GM13977 (cell line): ENCODE data around the gene KCNQ5.

ENCODE experiments used
- DNase-seq: peaks from one replicate; pipeline ENCODE4 v3.0.0; 2012; ENCODE audit warnings: low spot score
- CTCF ChIP-seq: IDR thresholded peaks from 2 replicates; pipeline ENCODE4 v1.5.1; 2012; ENCODE audit warnings: mild to moderate bottlenecking, control low read depth; ENCODE audit not compliant: insufficient read depth; ENCODE audit errors: extremely low read depth, missing control alignments
- in situ Hi-C: fragments of 300-500 bp; cut with MboI; formaldehyde crosslinking; loops from one replicate; pipeline ENCODE4 v1.12.0; 2022; ENCODE audit warnings: low sequenced_read_pairs, low pct_unique_long_range_greater_than_20kb, mixed read lengths, inconsistent platforms; ENCODE audit not compliant: unreplicated experiment

KCNQ5 gene

DNA sequence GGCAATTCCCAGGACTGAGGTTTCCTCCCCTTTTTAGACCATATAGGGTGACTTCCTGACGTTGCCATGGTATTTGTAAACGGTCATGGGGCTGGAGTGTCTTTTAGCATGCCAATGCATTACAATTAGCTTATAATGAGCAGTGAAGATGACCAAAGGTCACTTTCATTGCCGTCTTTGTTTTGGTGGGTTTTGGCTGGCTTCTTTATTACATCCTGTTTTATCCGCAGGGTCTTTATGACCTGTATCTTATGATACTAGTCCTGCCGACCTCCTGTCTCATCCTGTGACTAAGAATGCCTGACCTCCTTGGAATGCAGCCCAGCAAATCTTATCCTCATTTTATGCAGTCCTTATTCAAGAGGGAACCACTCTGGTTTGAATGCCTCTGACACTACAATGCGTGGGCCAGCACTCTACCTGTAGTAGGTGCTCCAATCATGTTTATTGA lies 190.1 kb downstream of the KCNQ5 start:
- DNase-seq = no peak
- in situ Hi-C loops = no loop called here
- no peak for TF ChIP-seq CTCF

DNA sequence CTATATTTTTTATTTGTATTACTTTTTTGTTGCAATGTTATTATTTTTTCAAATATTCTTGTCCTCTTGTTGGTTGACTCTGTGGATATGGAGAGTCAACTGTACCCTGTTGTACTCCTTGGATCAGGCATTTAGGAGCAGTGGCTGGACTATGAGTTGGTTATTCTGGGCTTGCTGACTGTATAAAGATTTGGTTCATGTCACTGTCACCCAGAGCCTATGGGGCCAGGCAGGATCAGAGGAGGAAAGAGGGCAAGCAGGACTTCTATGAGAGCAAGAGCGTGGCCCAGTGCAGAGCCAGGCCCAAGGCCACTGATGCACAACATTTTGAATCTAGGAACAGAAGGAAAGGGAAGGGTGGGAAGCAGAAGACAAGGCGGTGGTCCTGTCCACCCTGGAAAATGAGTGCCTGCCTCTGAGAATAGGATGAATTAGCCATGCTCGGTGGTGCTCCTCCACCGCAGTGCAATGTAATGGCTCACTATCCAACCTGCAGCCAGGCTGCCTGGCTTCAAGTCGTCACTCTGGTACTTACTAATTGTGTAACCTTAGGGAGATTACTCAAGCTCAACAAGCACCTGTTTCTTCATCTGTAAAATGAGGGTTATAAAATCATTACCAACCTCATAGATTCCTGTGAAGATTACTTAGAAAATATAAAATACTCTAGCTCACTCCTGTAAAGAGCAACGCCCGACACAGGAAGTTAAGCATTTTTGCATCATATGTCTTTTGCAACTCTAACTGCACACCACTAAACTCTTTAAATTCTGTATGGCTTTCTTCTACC lies 192.1 kb downstream of the KCNQ5 start:
- no peak for TF ChIP-seq CTCF
- in situ Hi-C loops = no loop called here
- DNase-seq = no peak

DNA sequence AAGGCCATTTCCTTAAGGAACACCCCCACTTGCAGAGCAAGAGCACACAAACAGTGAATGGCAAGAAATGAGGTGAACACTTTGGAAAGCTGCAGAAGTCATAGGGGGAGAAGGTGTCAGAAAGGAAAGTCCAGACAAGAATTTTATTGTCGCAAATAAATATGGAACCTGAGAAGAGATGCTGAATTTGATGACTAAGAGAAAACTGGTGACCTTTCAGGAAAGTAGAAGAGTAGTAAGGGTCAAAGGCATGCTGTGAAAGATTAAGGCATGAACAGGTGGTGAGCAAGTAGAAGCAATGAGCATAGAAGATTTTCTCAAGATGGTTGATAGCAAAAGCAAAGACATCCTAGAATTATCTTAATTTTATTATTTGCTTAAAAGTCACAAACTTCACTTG lies 194.2 kb downstream of the KCNQ5 start:
- no peak for DNase-seq
- in situ Hi-C loops = no loop called here
- no peak for TF ChIP-seq CTCF

GRCh38 chr6:72817208-72817607 lies 195.3 kb downstream of the KCNQ5 start:
- DNase-seq = no peak
- in situ Hi-C loops = no loop called here
- TF ChIP-seq CTCF = no peak

GRCh38 chr6:72819609-72820008 lies 197.7 kb downstream of the KCNQ5 start:
- no peak for TF ChIP-seq CTCF
- no peak for DNase-seq
- in situ Hi-C loops = no loop called here

DNA sequence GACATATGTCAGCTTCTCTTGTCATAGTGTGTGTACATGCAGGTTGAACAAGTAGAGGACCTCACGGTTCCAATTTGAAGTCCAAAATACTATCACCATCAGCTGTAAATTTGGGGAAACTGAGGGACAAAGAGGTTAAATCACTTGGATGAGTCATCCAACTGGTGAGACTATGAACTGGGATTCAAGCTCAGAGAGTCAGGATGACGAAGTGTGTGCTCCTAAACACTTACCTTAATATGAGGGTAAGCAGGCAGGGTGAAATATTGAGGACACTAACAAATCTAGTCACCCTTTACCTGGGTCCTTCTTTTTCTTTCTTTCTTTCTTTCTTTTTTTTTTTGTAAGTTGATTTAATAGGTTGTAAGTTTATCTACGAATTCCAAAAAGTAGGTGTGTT lies 198.3 kb downstream of the KCNQ5 start:
- in situ Hi-C loops = no loop called here

More for the DNA sequence above, 198.3 kb downstream of the KCNQ5 start:
- TF ChIP-seq CTCF = no peak
- no peak for DNase-seq
